GM18502 (cell line): ENCODE measurements around the gene PCCB.

ENCODE experiments used
- ATAC-seq: cut with Tn5 transposase; IDR thresholded peaks from one replicate; pipeline ENCODE4 v1.9.1; 2021; ENCODE audit warnings: mild to moderate bottlenecking; ENCODE audit not compliant: unreplicated experiment, poor library complexity

The PCCB gene

DNA sequence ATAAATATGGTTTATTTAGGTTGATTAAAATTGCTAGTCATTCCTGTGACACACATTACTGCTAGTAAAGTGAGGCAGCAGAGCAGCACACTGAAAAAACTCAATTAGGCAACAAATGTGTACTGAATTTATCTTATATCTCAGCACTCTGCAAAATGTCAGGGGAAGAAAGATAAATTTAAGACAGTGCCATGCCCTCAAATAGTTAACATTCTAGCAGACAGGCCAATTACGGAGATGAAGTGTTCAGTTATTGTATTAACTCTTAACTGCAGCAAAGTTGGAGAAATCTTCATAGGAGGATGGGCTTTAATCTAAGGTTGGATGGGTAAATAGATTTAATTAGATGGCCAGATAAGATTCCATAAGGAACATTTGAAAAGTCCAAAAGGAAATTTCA, 127.9 kb downstream of the PCCB start:
- ATAC-seq: no peak
